HG03439 (cell line): ENCODE measurements around the gene KCNMA1.
"Not testable (repeated sequence)": the region's sequence is repeated elsewhere in the genome, so short reads cannot be mapped to it uniquely, and the experiment has no call there.

Experiments used
- ATAC-seq: cut with Tn5 transposase; IDR thresholded peaks from one replicate; pipeline ENCODE4 v1.9.1; 2021; ENCODE audit warnings: mild to moderate bottlenecking, moderate library complexity; ENCODE audit not compliant: unreplicated experiment

The KCNMA1 gene

DNA sequence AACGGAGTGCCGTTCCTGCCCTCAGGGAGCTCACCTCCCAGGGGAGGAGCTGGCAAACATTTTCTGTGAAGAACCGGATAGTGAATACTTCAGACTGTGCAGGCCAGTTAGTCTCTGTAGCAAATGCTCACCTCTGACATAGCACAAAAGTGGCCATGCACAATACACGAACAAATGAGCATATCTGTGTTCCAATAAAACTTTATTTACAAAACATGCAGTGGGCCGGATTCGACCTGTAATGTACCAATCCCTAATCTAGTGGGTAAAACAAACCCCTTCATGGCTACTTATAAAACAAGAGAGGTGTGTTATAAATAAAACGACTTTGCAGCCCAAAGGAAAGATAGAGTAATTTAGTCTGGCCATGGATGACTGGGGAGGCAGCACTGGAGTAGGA lies 48.7 kb downstream of the KCNMA1 start:
- no peak for ATAC-seq

GRCh38 chr10:77587416-77587790 lies 50.2 kb downstream of the KCNMA1 start:
- no peak for ATAC-seq

- ATAC-seq: no peak
Measured at GRCh38 chr10:77586719-77587415, 50.7 kb downstream of the KCNMA1 start.

- ATAC-seq: no peak
Measured at GRCh38 chr10:77584938-77585337, 52.7 kb downstream of the KCNMA1 start.

DNA sequence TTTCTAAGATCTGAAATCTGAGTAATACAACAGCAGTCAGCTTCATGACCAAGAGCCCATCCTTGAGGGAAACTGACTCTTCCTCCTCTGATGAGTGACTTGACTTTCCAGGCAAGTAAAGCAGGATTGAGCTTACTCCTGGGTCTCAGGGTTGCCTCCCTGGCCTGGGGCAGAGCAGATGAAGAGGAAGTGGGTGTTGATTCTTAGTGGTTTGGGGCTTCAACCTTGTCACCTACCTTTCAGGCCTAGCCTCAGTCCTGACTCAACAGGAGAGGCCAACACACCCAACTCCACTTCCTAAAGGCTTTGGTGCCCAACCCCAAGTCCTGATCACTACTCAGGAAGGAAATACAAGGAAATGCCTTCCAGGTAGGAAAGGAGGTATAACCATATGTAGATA lies 54.1 kb downstream of the KCNMA1 start:
- ATAC-seq: no peak

GRCh38 chr10:77582710-77583115 lies 54.9 kb downstream of the KCNMA1 start:
- no peak for ATAC-seq

DNA sequence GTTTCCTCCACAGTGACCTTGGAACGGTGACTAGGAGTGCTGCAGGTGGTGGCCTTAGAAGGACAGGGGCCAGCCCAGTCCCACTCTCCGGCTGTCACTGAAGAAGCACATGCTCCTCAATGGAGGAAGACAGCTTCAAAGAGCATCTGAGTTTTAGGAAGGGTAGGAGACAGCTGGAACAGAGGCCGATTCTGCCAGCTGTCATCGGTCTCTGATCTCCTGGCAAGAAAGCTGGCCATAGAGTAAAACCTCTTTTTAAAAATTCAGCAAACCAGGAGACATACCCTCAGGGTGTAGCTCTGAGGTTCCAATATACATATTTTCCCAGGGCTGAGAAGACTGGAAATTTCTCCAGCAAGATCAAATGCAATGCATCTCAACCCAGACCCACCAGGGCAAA lies 55.9 kb downstream of the KCNMA1 start:
- ATAC-seq: no peak

DNA sequence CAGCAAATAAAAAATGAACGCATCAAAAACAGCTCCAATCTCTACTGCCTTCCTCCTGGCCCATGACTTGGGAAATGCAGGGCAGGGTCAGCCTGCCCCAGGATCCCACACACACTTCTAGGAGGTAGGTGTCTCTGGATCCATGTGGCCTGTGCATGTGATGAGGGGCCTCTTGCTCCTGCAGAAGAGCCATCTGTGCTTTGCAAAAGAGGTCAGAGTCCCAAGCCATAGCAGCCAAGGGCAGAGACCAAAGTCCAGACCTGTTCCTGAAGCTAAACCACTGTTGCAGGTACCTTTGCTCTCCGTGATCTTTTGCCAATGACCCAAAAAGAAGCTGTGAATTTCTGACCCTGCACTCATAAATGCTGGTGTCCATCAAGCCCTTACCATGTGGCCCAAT lies 57.1 kb downstream of the KCNMA1 start:
- ATAC-seq: no peak

DNA sequence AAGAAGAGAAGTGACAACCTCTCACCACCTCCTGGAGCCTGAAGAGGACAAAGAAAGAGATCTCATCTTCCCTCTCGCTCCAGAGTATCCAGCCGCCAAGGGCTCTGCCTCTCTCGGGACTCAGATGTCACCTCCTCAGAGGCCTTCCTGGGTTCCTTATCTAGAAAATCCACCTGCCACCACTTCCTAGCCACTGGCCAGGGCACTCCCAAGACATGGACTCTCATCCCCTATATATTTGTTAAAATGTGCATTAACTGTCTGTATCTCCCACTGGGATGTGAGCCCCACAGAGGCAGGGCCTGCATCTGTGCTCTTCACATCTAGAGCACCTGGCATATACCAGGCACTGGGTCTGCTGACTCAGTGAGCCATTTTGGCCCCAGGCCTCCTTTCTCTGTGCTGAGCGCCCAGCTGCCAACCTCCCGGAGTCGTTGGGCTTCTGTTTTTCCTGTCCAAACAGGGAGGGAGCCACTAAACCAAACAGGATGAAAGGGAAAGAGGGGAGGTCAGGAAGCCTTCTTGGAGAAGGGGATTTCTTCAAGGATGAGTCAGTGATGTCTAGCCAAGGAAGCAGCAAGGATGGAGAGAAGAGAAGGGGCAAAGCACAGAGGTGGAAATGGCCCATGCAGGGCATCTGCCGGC lies 58.9 kb downstream of the KCNMA1 start:
- ATAC-seq: no peak

- ATAC-seq: no peak
Measured at GRCh38 chr10:77577666-77578229, 59.9 kb downstream of the KCNMA1 start.

DNA sequence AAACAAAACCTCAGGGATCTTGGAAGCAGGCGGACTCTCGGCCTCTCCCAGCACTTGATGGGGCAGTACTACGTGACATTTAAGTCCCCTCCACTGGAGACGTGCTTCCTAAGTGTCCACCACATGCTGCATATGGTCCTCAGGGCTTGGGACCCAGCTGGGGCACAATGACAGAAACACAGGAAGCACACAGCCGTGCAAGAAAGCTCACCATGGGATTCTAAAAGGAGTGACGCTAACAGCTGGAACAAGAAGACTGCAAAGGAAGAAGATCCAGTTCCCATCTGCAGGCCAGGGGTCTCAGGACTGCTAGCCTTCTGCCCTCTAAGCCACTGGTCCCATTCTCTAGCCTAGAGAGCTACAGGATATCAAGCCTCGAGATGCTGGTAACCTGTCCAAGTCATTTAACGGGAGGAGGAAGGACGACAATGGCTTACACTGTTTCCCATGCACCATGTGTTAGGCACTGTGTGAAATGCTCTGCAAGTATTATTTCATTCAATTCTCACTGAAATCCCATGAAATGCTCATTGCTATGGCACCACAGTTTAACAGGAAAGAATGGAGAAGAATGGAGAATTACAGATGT lies 61.1 kb downstream of the KCNMA1 start:
- ATAC-seq: no peak

GRCh38 chr10:77576007-77576367 lies 61.6 kb downstream of the KCNMA1 start:
- ATAC-seq: no peak

DNA sequence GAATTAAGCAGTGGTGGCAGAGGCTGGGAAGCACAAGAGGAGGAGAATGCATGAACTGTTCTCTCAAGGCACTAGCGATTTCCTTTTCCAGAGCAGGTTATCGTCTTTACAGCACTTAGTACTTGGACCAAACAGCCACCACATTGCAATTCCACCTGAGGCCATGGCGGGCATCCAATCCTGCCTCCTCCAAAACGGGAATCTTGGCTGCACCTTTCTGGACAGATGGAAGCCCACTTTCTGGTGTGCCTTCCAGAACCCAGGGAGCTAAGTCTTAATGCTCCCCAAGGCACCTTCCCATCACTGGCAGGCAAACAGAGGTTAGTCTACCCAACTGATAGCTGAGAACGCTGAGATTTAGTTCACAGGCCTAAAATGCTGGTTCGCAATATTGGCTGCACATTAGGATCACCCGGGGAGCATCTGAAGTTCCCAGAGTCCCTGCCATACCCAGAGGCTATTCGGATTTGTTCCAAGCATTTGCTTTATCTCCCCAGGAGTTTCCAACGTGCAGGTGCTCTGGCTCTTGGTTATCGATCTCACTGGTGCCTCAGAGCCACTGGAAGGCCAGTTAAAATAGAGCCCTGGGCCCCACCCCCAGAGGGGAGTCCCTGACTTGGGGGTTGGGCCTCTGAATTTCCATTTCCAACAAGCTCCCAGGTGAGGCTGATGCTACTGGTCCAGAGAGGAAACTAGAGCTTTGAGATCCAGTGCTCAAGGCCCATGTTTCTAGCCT lies 62.2 kb downstream of the KCNMA1 start:
- ATAC-seq: no peak

GRCh38 chr10:77574438-77574837 lies 63.2 kb downstream of the KCNMA1 start:
- ATAC-seq: no peak

GRCh38 chr10:77572520-77572919 lies 65.1 kb downstream of the KCNMA1 start:
- ATAC-seq: not testable (repeated sequence)

- no peak for ATAC-seq
Measured at GRCh38 chr10:77571490-77571889, 66.1 kb downstream of the KCNMA1 start.

GRCh38 chr10:77566914-77567566 lies 70.6 kb downstream of the KCNMA1 start:
- no peak for ATAC-seq

GRCh38 chr10:77566236-77566635 lies 71.4 kb downstream of the KCNMA1 start:
- ATAC-seq: no peak

GRCh38 chr10:77565590-77566023 lies 72.0 kb downstream of the KCNMA1 start:
- ATAC-seq: no peak

GRCh38 chr10:77564731-77565589 lies 72.6 kb downstream of the KCNMA1 start:
- ATAC-seq: no peak
